HK-2 (cell line): ENCODE data around the gene HOXC12.

Experiments used
- DNase-seq: peaks from one replicate; pipeline ENCODE4 v3.0.0-alpha.2; 2018; ENCODE audit not compliant: unreplicated experiment

Gene HOXC12

GRCh38 chr12:54007538-54008259 is 53.0 kb downstream of the HOXC12 start:
- DNase-seq, result no peak

GRCh38 chr12:54008260-54008552 is 53.5 kb downstream of the HOXC12 start:
- DNase-seq, result no peak
